ENCODE data around the gene ARX.

The ARX gene

DNA sequence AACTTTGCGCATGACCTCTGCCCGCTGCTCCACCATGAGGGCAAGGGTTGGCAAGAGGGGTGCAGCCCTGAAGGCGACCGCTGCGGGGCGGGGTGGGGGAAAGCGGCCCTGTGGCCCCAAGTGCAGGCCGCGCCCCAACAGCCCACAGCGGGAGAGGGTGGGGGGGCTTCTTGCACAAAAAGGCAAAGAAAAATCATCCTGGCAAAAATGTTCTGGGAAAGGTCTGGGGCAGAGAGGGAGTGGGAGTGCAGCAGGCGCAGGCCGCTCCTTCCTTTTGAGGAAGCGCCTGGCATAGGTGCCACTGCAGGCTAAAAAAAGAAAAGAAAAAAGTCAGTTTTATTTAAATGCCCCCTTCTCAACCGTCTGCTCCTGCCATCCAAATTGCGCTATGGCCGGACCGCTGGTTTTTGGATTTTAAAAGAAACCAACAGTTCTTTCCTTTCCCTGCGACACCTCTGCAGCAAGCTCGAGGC, 1.4 kb downstream of the ARX start:
- Histone ChIP-seq H3K4me1 (ENCODE audit: control insufficient read depth in 1 of 2, insufficient read depth in 2 of 2, low read length in 2 of 2) (peaks cover 0 to 19% of the 10 kb centered on the region in 2 donors), H3K27ac (ENCODE audit: low read length) (no peak overlapping the region), H3K4me3 (ENCODE audit: low read depth in 1 of 2, low read length in 2 of 2) (no peak overlapping the region), H3K9me3 (ENCODE audit: control insufficient read depth in 1 of 2, low read length in 2 of 2) (no peaks in the 10 kb centered on the region), H3K36me3 (ENCODE audit: control insufficient read depth in 1 of 2, insufficient read depth in 2 of 2, low read length in 2 of 2) (no peaks in the 10 kb centered on the region), H3K27me3 (ENCODE audit: low read depth, low read length) (peaks cover 44% of the 10 kb centered on the region)

DNA sequence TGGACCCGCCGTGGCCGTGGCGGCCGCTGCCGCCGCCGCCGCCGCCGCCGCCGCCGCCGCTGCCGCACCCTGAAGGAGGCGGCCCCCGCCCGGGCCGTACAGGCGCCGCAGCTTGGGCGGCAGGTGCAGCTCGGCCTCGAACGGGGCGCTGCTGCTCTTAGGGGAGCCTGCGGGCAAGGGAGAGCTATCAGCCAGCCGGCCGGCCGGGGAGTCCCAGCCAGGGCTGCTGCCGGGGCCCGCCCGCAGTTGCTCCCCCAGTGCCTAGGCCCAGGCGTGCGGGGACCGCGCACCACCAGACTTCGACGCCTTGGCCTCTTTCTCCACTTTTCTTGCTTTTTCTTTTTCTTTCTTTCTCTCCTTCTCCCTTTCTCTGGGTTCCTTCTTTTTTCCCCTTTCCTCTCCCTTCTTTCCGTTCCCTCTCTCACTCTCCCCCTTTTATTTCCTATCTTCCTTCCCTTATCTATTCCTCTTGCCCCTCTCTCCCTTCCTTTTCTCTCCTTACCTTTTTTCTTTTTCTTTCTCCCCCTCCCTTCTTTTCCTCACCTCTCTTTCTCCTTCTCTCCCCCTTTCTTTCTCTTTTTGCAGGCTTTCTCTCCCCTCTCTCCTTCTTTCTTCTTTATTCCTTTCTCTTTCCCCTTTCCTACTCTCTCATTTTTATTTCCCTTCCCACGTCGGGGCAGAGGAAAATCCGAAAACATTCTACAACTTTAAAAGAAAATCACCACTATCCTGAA, 2.0 kb downstream of the ARX start:
- peaks cover 0 to 19% of the 10 kb centered on the region in 2 donors for H3K4me1 ChIP-seq (ENCODE audit: control insufficient read depth in 1 of 2, insufficient read depth in 2 of 2, low read length in 2 of 2)
- no peak overlapping the region for H3K4me3 ChIP-seq (ENCODE audit: low read depth in 1 of 2, low read length in 2 of 2)
- no peak overlapping the region for H3K27ac ChIP-seq (ENCODE audit: low read length)
- H3K36me3 ChIP-seq (ENCODE audit: control insufficient read depth in 1 of 2, insufficient read depth in 2 of 2, low read length in 2 of 2): no peaks in the 10 kb centered on the region
- H3K27me3 ChIP-seq (ENCODE audit: low read depth, low read length): peaks cover 43% of the 10 kb centered on the region
- H3K9me3 ChIP-seq (ENCODE audit: control insufficient read depth in 1 of 2, low read length in 2 of 2): no peaks in the 10 kb centered on the region

DNA sequence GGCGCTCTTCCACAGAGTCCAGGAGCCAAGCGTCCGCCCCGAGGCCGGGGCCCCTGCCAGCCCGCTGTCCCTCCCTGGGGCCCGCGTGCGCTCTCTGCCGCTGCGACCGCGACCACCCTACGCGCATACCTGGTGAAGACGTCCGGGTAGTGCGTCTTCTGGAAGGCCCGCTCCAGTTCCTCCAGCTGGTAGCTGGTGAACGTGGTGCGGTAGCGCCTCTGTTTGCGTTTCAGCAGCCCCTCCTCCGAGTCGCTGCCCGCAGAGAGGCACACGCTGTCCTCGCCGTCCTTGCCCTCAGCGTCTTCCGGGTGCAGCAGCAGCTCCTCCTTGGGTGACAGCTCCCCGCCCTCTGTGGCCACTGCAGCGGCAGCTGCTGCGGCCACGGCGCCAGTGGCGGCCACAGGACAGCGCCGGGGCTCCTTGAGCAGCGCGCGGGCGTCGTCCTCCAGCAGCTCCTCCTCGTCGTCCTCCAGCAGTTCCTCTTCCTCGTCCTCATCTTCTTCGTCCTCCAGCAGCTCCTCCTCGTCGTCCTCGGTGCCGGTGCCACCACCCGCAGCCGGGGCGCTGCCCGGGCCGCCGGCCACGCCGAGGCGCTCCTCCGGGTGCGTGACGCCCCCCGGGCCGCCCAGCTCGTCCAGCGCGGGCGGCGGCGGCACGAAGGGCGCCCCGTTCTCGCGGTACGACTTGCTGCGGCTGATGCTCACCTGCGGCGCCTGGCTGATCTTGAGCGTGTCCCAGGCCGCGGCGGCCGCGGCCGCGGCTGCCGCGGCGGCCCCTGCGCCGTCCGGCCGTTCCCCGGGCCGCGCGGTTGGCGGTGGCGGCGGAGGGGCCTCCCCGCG, 2.8 kb downstream of the ARX start:
- Histone ChIP-seq H3K4me3 (ENCODE audit: low read depth in 1 of 2, low read length in 2 of 2) (peak overlapping the region; percentile 7 to 42), H3K4me1 (ENCODE audit: control insufficient read depth in 1 of 2, insufficient read depth in 2 of 2, low read length in 2 of 2) (peaks cover 0 to 19% of the 10 kb centered on the region in 2 donors), H3K27me3 (ENCODE audit: low read depth, low read length) (peaks cover 45% of the 10 kb centered on the region), H3K9me3 (ENCODE audit: control insufficient read depth in 1 of 2, low read length in 2 of 2) (no peaks in the 10 kb centered on the region), H3K27ac (ENCODE audit: low read length) (no peak overlapping the region), H3K36me3 (ENCODE audit: control insufficient read depth in 1 of 2, insufficient read depth in 2 of 2, low read length in 2 of 2) (no peaks in the 10 kb centered on the region)

DNA sequence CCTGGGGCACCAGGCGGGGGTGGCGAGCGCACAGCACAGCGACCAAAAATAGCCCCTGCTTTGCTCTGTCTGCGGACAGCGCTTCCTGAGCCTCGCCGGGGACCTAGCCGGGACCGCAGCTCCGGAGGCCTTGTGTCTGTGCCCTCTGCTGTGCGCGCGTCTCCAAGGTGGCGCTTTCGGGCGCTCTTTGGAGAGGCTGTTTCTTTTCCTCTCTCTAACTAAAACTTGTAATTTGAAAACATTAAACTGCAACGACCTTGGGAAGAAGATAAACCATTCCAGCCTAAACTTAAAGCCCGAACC, 3.4 kb downstream of the ARX start:
- Histone ChIP-seq H3K36me3 (ENCODE audit: control insufficient read depth in 1 of 2, insufficient read depth in 2 of 2, low read length in 2 of 2) (no peaks in the 10 kb centered on the region), H3K27me3 (ENCODE audit: low read depth, low read length) (peaks cover 48% of the 10 kb centered on the region), H3K27ac (ENCODE audit: low read length) (no peak overlapping the region), H3K4me3 (ENCODE audit: low read depth in 1 of 2, low read length in 2 of 2) (peak overlapping the region in 1 of 2 donors; percentile 42), H3K9me3 (ENCODE audit: control insufficient read depth in 1 of 2, low read length in 2 of 2) (no peaks in the 10 kb centered on the region), H3K4me1 (ENCODE audit: control insufficient read depth in 1 of 2, insufficient read depth in 2 of 2, low read length in 2 of 2) (peaks cover 0 to 15% of the 10 kb centered on the region in 2 donors)

DNA sequence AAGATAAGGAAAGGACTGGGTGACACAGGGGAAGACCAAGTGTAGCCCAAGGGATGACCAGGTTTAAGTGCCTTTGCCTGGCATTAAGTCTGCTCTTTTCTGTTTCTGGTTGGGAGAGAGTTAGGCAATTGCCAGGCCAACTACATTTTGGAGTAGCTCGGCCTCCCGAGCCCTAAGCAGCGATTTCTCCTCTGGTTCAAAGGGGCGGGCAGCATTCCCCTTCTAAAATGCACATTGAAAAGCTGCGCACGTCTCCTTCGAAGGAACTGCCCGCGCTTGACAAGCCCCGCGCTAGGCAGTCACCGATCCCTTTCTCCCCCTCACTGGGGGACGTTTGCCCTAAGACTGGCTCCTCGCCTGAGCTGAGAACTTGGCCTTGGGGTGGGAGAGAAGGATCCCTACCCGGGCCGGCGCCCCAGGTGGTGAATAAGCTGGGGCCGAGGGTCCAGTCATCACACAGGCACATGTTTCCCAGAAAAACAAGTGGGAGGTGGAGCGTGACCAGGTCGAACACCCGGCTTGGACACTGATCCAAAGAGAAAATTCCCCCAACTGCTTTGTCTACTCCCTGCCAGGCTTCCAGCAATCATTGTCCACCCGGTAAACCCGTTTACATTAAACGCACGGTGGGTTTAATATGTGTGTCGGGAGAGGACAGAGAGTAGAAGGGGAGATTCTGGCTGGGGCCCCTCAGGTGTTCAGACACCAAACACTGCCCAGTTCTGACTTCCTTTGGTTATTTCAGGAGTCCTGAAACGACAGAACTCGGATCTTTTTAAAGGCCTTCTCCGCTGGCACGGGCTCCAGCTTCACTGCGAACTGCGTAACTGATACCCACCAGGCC, 4.0 kb downstream of the ARX start:
- Histone ChIP-seq H3K36me3 (ENCODE audit: control insufficient read depth in 1 of 2, insufficient read depth in 2 of 2, low read length in 2 of 2) (no peaks in the 10 kb centered on the region), H3K4me1 (ENCODE audit: control insufficient read depth in 1 of 2, insufficient read depth in 2 of 2, low read length in 2 of 2) (peaks cover 0 to 17% of the 10 kb centered on the region in 2 donors), H3K27me3 (ENCODE audit: low read depth, low read length) (peaks cover 44% of the 10 kb centered on the region), H3K27ac (ENCODE audit: low read length) (no peak overlapping the region), H3K4me3 (ENCODE audit: low read depth in 1 of 2, low read length in 2 of 2) (no peak overlapping the region), H3K9me3 (ENCODE audit: control insufficient read depth in 1 of 2, low read length in 2 of 2) (no peaks in the 10 kb centered on the region)

DNA sequence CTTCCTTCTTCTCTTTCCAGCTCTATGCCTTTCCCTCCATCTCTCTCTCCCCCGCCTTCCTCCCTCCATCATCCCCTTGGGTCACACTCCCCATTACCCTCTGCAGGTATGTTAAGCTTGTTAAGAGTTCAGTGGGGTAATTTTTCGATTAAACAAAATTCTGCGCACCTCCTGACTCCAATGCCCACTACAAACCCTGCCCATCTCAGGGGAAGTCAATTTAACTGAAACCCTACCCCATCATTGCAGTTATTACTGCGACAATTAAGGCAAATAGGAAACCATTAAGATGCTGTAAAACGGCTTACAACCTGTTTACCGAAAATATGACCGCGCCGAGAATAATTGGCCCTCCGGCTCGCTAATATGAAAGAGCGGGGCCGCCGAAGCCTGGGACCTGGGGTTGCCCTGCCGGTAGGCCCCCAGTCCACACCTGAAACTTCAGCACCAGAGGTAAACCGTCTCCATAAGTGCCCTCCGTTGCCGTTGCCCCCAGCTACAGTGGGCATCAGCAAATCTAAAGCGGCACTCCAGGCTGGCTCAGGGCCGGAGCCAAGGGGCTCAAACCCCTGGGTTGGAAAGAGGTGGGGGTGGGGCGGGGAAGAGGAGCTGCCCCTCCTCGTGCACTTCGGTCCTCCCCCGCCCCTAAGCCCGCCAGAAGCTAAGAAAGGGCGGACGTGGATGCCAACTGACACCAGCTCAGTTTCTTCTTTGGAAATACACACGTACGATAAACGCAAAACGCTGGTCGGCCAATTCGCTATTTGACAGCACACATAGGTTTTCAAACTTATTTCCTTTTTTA, 4.8 kb downstream of the ARX start:
- Histone ChIP-seq H3K9me3 (ENCODE audit: control insufficient read depth in 1 of 2, low read length in 2 of 2) (no peaks in the 10 kb centered on the region), H3K36me3 (ENCODE audit: control insufficient read depth in 1 of 2, insufficient read depth in 2 of 2, low read length in 2 of 2) (no peaks in the 10 kb centered on the region), H3K27ac (ENCODE audit: low read length) (no peak overlapping the region), H3K4me3 (ENCODE audit: low read depth in 1 of 2, low read length in 2 of 2) (no peak overlapping the region), H3K27me3 (ENCODE audit: low read depth, low read length) (peaks cover 40% of the 10 kb centered on the region), H3K4me1 (ENCODE audit: control insufficient read depth in 1 of 2, insufficient read depth in 2 of 2, low read length in 2 of 2) (peaks cover 0 to 21% of the 10 kb centered on the region in 2 donors)

DNA sequence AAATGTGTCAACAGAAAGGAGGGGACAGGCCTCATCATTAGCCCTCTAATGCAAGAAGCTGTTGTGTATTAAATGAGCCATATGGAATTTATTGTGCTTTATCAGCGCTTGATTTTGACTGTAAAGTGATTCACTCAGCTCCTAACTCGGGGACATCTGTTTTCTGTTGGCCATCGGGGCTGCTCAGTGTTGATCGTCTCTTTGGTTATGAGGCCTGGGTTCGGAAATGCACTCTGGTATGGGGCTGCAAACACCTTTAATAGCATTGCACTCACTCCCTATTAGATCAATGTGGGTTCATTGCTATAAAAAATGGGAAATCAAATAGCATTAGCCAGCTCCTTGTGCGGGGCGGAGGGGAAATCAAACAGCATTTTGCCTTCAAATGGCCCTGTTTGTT, 6.4 kb downstream of the ARX start:
- peaks cover 36% of the 10 kb centered on the region for H3K27me3 ChIP-seq (ENCODE audit: low read depth, low read length)
- no peaks in the 10 kb centered on the region for H3K36me3 ChIP-seq (ENCODE audit: control insufficient read depth in 1 of 2, insufficient read depth in 2 of 2, low read length in 2 of 2)
- H3K27ac ChIP-seq (ENCODE audit: low read length): no peak overlapping the region
- H3K9me3 ChIP-seq (ENCODE audit: control insufficient read depth in 1 of 2, low read length in 2 of 2): no peaks in the 10 kb centered on the region
- no peak overlapping the region for H3K4me3 ChIP-seq (ENCODE audit: low read depth in 1 of 2, low read length in 2 of 2)
- H3K4me1 ChIP-seq (ENCODE audit: control insufficient read depth in 1 of 2, insufficient read depth in 2 of 2, low read length in 2 of 2): peaks cover 0 to 28% of the 10 kb centered on the region in 2 donors

DNA sequence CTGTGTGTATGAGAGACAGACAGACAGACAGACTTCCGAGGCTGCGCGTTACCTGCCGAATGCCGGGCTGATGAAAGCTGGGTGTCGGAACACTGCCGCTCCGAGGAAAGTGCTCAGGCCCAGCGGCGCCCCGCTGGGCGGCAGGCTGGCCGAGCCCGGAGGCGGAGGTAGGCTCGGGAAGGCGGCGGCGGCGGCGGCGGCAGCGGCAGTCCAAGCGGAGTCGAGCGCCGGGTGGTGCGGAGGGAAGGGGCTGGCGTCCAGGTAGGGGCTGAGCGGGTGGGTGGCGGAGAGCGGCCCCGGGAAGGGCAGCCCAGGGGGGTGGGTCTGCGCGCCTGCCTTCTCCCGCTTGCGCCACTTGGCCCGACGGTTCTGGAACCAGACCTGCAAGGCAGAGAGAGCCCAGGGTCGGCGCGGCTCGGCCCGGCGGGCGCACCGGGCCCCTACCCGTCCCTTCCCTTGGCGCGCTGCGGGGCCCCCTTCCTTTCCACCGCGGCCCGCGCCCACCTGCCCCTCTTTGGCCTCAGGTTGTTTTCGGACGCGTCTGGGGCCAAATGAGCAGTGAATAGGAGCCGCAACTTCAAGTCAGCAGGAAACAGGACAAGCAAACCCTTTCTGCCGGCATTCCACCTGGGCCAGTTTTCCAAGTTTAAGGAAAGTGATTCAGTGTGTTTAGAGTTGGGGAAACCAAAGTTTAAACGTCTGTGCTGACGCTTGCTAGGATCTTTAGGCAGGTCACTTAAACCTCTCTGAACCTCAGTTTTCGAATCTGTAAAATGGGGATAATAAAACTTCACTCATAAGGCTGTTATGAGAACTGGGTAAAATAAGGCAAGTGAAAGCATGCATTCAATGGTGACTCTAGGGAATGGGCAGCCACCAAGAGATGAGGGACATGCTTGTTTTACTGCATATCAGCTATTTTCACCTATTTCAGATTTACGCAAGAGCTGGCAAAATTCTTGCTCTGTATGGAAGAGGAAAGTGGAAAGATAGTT, 8.4 kb downstream of the ARX start:
- no peak overlapping the region for H3K4me3 ChIP-seq (ENCODE audit: low read depth in 1 of 2, low read length in 2 of 2)
- no peaks in the 10 kb centered on the region for H3K9me3 ChIP-seq (ENCODE audit: control insufficient read depth in 1 of 2, low read length in 2 of 2)
- H3K36me3 ChIP-seq (ENCODE audit: control insufficient read depth in 1 of 2, insufficient read depth in 2 of 2, low read length in 2 of 2): no peaks in the 10 kb centered on the region
- H3K4me1 ChIP-seq (ENCODE audit: control insufficient read depth in 1 of 2, insufficient read depth in 2 of 2, low read length in 2 of 2): peaks cover 0 to 25% of the 10 kb centered on the region in 2 donors
- peaks cover 36% of the 10 kb centered on the region for H3K27me3 ChIP-seq (ENCODE audit: low read depth, low read length)
- no peak overlapping the region for H3K27ac ChIP-seq (ENCODE audit: low read length)

- Histone ChIP-seq H3K4me1 (ENCODE audit: control insufficient read depth in 1 of 2, insufficient read depth in 2 of 2, low read length in 2 of 2) (peaks cover 0 to 25% of the 10 kb centered on the region in 2 donors), H3K27ac (ENCODE audit: low read length) (no peak overlapping the region), H3K9me3 (ENCODE audit: control insufficient read depth in 1 of 2, low read length in 2 of 2) (no peaks in the 10 kb centered on the region), H3K27me3 (ENCODE audit: low read depth, low read length) (peaks cover 29% of the 10 kb centered on the region), H3K4me3 (ENCODE audit: low read depth in 1 of 2, low read length in 2 of 2) (no peak overlapping the region), H3K36me3 (ENCODE audit: control insufficient read depth in 1 of 2, insufficient read depth in 2 of 2, low read length in 2 of 2) (no peaks in the 10 kb centered on the region)
These were observed 9.1 kb downstream of the ARX start for GRCh38 chrX:25006586-25007058.

Measured in muscle layer of duodenum (tissue), 2 donors.